C4-2B (cell line): Measurements from ENCODE around the gene SLC26A9.

Source experiments
- ZFX ChIP-seq: fragments of 450-650 bp; IDR thresholded peaks from 2 replicates; pipeline ENCODE4 v1.6.1; 2017
- TF ChIP-seq, protein P1 (sequence below): fragments of 450-650 bp; conservative IDR thresholded peaks from 2 replicates; pipeline ENCODE4 v1.5.1; 2017; ENCODE audit warnings: mild to moderate bottlenecking

DNA sequence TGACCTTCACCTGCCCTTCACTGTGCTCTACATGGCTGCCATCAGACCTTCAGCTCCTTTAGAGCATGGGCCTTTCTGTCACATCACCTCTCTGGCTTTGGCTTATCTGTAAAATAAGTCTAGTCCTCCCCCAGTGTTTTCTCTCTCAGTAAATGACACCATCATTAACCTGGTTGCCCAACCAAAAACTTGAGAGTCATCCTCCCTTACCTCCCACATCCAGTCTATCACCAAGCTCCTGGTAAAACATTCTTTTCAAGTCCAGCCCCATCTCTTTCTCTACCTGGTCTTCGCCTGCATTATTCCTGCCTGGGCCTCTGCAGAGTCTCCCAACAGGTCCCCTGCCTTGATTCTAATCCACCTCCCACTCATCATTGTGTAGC is 13.1 kb downstream of the SLC26A9 start:
- TF ChIP-seq, protein P1, sequence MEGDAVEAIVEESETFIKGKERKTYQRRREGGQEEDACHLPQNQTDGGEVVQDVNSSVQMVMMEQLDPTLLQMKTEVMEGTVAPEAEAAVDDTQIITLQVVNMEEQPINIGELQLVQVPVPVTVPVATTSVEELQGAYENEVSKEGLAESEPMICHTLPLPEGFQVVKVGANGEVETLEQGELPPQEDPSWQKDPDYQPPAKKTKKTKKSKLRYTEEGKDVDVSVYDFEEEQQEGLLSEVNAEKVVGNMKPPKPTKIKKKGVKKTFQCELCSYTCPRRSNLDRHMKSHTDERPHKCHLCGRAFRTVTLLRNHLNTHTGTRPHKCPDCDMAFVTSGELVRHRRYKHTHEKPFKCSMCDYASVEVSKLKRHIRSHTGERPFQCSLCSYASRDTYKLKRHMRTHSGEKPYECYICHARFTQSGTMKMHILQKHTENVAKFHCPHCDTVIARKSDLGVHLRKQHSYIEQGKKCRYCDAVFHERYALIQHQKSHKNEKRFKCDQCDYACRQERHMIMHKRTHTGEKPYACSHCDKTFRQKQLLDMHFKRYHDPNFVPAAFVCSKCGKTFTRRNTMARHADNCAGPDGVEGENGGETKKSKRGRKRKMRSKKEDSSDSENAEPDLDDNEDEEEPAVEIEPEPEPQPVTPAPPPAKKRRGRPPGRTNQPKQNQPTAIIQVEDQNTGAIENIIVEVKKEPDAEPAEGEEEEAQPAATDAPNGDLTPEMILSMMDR, result no peak
- no peak for TF ChIP-seq ZFX
